Keratinocyte (primary cell): ENCODE data around the gene NDUFAF2.

Experiments
- EZH2 ChIP-seq: IDR thresholded peaks from one replicate; pipeline ENCODE4 v1.6.1; 2012; ENCODE audit warnings: inconsistent platforms, mild to moderate bottlenecking, low read length, moderate library complexity
- TF ChIP-seq, protein P1 (sequence below), 3 experiments: IDR thresholded peaks in 1 of 3; conservative IDR thresholded peaks in 1 of 3; optimal IDR thresholded peaks in 1 of 3; 2 replicates in 2 of 3; 3 replicates in 1 of 3; pipeline versions ENCODE3 to v1.5.1; 2011; ENCODE audit warnings: low read length in 3 of 3, mild to moderate bottlenecking in 3 of 3, moderate library complexity in 2 of 3, control low read depth in 1 of 3, inconsistent platforms in 1 of 3; ENCODE audit not compliant: insufficient read depth in 2 of 3; ENCODE audit errors: extremely low read depth in 1 of 3

DNA sequence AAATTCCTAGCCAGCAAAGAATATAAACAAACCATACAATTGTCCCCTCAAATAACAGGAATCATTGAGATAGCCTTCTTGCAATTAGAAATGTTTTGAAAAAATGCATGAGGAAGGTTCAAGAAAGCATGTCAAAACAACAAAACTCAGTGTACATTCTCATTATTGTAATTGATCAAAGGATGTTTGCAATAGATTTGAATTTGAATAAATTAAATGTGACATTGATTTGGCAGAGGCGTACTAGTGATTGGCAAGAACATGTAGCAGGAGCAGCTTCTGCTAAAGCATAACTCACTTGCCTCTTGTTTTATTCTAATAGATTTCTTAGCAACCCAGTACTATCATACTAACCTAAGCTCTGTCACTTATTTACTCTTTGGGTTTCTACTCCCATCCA, 197.4 kb downstream of the NDUFAF2 start:
- no peak for TF ChIP-seq EZH2
- TF ChIP-seq, protein P1, sequence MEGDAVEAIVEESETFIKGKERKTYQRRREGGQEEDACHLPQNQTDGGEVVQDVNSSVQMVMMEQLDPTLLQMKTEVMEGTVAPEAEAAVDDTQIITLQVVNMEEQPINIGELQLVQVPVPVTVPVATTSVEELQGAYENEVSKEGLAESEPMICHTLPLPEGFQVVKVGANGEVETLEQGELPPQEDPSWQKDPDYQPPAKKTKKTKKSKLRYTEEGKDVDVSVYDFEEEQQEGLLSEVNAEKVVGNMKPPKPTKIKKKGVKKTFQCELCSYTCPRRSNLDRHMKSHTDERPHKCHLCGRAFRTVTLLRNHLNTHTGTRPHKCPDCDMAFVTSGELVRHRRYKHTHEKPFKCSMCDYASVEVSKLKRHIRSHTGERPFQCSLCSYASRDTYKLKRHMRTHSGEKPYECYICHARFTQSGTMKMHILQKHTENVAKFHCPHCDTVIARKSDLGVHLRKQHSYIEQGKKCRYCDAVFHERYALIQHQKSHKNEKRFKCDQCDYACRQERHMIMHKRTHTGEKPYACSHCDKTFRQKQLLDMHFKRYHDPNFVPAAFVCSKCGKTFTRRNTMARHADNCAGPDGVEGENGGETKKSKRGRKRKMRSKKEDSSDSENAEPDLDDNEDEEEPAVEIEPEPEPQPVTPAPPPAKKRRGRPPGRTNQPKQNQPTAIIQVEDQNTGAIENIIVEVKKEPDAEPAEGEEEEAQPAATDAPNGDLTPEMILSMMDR (optimal IDR thresholded peaks at IDR 0.05 in 1 of 3, IDR thresholded peaks at IDR 0.05 in 1 of 3, conservative IDR thresholded peaks at IDR 0.05 in 1 of 3; ENCODE audit: extremely low read depth in 1 of 3, insufficient read depth in 2 of 3, low read length in 3 of 3), result no peak
